Tibial nerve (tissue), 4 donors: ENCODE measurements around the gene GCHFR.

ENCODE experiments used
- CTCF ChIP-seq, 5 experiments: fragments of 200-600 bp in 3 of 5; fragments of 450-650 bp in 2 of 5; sonication (generic) in 3 of 5; IDR thresholded peaks; one replicate each; pipeline ENCODE4 v1.5.1; 2016 to 2019; ENCODE audit warnings: antibody characterized with exemption in 5 of 5, mild to moderate bottlenecking in 3 of 5, moderate library complexity in 2 of 5
- EP300 ChIP-seq, 2 donors: sonication (generic); formaldehyde crosslinking; IDR thresholded peaks; one replicate each; pipeline ENCODE4 v1.6.1; 2017; ENCODE audit warnings: antibody characterized with exemption in 2 of 2, mild to moderate bottlenecking in 1 of 2

GRCh38 chr15:40762919-40763800, 708 bp upstream of the GCHFR start:
- no peak for TF ChIP-seq EP300 (IDR thresholded peaks at IDR 0.05)
- TF ChIP-seq CTCF (IDR thresholded peaks at IDR 0.05): no peak
